GM20431 (cell line): ENCODE measurements around the gene TRIM4.
"Not testable (repeated sequence)": the region's sequence is repeated elsewhere in the genome, so short reads cannot be mapped to it uniquely, and the experiment has no call there.

Source experiments
- in situ Hi-C: fragments of 300-500 bp; cut with MseI, MboI; formaldehyde crosslinking; loops from one replicate; pipeline ENCODE4 v1.15.0; 2020; ENCODE audit warnings: low sequenced_read_pairs; ENCODE audit not compliant: unreplicated experiment

Gene TRIM4, protein sequence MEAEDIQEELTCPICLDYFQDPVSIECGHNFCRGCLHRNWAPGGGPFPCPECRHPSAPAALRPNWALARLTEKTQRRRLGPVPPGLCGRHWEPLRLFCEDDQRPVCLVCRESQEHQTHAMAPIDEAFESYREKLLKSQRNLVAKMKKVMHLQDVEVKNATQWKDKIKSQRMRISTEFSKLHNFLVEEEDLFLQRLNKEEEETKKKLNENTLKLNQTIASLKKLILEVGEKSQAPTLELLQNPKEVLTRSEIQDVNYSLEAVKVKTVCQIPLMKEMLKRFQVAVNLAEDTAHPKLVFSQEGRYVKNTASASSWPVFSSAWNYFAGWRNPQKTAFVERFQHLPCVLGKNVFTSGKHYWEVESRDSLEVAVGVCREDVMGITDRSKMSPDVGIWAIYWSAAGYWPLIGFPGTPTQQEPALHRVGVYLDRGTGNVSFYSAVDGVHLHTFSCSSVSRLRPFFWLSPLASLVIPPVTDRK

DNA sequence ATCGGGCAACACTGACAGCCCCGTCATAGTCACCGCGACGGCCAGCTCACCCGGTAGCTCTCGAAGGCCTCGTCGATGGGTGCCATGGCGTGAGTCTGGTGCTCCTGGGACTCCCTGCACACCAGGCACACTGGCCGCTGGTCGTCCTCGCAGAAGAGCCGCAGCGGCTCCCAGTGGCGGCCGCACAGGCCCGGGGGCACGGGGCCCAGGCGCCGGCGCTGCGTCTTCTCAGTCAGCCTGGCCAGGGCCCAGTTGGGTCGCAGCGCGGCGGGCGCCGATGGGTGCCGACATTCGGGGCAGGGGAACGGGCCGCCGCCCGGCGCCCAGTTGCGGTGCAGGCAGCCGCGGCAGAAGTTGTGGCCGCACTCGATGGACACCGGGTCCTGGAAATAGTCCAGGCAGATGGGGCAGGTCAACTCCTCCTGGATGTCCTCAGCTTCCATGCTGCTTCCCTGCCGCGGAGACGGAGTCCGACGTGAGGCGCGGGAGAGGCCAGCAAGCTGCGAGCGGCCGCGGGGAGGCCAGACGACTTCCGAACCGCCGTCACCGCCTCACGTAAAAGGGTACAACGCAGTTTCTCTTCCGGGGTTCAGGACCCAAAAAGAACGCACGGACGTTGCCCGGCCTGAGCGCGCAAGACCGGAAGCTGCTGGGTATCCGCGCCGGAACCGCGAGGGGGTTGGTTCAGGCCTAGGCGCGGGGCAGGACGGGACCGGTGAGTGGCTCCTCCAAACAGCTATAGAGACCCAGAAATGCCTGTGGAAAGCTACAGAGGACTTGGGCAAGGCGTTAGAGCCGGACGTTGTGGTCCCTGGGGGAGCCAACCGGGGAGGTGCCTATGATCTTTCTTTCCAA, at the start of gene TRIM4:
Gene TRIM4, minus strand, starts transcription at position 572 of the 855 bp plus-strand sequence. Its CDS starts 129 bp downstream, at position 443.
- in situ Hi-C loops: loop anchor here (10.0 kb wide), 1 partner anchor 66 kb away; no protein-coding TSS in a partner anchor

DNA sequence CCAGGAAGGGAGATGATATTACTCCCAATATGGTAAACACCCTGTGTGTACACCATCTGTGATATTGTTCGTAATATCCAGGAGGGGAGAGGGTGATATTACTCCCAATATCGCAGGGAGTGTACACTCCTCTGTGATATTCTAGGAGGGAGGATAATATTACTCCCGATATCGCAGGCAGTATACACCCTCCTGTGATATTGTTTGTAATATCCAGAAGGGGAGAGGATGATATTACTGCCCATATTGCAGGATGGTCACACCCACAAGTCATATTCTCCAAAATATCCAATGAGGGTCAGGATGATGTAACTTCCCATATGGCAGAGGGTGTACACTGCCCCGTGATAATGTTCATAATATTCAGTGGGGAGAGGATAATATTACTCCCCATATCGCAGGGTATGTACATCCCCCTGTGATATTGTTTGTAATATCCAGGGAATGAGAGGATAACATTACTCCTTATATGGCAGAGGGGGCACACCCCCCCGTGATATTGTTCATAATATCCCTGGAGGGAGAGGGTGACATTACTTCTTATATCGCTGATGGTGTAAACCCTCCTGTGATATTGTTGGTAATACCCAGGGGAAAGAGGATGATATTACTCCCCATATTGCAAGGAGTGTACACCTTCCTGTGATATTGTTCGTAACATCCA, 39.4 kb upstream of the TRIM4 start:
- in situ Hi-C loops: no loop called here

DNA sequence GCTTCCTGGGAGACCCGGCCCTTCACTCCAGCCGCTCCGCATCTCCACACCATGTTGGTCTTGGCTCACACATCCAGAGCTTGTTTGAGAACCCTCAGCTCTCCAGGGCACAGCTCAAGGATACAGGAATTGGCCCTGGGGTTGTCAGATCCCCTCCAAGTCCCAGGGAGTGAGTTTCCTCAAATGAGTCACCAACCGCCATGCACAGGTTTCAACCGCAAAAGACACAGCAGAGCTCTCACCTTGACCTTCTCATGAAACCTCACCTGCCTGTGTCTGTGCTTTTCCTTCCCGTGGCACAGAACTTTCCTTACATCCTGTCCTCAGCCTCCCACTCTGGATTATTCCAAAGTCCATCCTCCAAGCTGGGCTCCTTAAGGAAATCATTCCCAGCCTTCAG, 35.9 kb upstream of the TRIM4 start:
- in situ Hi-C loops: no loop called here

DNA sequence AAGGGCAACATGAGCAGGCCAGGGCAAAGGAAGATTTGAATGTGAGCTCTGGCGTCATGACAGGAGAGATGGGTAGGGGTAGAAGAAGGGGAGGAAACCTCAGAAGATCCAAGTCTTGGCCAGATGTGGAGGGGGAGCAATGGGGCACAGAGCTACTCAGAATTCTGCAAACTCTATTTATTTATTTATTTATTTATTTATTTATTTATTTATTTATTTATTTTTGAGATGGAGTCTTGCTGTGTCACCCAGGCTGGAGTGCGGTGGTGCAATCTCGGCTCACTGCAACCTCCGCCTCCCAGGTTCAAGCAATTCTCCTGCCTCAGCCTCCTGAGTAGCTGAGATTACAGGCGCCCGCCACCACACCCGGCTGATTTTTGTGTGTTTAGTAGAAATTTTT, 35.3 kb upstream of the TRIM4 start:
- in situ Hi-C loops: not testable (repeated sequence)

DNA sequence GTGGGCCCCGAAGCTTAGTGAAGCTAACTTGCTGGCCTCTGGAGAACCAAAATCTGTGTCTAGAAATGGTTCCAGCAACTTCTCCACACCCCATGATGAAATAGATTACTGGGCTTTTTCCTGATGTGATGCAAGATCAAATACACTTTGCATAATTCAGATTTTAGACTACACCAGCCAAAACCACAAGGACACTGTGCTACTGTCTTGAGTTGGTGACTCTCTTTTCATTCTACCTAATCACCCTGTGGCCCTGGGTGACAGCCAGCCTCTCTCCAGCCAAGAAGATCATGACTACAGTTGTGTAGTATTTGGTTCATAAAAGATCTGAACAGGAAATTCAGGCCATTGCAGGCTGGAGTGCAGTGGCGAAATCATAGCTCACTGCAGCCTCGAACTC, 34.3 kb upstream of the TRIM4 start:
- in situ Hi-C loops: no loop called here

DNA sequence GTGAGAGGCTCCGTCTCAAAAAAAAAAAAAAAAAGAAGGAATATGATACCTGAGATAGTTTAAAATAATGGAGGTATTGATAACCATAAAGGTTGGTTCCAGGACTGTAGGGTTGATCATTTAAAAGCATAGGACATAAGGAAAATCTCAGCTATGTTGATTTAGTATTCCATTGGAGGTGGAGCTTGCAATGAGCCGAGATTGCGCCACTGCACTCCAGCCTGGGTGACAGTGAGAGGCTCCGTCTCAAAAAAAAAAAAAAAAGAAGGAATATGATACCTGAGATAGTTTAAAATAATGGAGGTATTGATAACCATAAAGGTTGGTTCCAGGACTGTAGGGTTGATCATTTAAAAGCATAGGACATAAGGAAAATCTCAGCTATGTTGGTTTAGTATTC, 33.3 kb upstream of the TRIM4 start:
- in situ Hi-C loops: not testable (repeated sequence)

DNA sequence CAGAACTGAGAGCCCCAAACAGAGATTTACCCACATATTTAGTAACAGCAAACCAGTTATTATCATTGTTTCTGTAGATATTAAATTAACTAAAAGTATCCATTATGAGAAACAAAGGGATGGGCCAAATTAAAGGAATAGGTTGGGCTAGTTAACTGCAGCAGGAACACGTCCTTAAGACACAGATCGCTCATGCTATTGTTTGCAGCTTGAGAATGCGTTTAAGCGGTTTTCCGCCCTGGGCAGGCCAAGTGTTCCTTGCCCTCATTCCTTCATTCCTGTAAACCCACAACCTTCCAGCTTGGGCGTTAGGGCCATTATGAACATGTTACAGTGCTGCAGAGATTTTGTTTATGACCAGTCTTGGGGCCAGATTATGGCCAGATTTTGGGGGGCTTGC, 31.5 kb upstream of the TRIM4 start:
- in situ Hi-C loops: not testable (repeated sequence)

DNA sequence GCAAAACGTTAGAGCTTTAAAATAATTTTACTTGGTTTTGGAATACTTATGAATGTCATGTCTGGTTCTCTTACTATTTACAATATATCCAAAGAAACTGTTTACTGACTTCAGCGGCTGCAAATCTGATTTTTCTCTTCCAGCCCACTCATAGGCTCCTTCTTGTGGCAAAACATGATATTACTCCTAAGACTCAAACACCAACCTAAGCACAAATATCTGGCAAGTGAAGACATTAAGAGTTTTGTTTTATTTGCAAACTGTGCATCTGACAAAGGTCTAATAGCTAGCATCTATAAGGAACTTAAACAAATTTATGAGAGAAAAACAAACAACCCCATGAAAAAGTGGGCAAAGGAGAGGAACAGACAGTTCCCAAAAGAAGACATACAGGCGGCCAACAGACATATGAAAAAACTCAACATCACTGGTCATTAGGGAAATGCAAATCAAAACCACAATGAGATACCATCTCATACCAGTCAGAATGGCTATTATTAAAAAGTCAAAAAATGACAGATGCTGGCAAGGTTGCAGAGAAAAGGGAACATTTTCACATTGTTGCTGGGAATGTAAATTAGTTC, 30.4 kb upstream of the TRIM4 start:
- in situ Hi-C loops: no loop called here

DNA sequence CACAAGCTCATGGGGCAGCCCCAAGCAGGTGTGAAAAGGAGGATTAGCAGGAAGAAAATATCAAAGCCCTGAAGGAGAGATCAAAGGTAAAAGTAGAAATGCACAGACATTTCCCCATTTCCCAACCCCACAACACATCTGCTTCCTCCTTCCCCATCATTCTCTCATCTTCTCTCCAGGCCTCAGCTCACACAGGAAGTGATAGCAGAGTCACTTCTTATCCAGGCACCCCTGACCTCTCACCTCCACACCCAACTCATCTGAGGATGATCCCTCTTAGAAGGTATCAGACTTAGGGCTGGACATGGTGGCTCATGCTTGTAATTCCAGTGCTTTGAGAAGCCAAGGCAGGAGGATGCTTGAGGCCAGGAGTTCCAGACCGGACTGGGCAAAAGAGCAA, 28.3 kb upstream of the TRIM4 start:
- in situ Hi-C loops: no loop called here

DNA sequence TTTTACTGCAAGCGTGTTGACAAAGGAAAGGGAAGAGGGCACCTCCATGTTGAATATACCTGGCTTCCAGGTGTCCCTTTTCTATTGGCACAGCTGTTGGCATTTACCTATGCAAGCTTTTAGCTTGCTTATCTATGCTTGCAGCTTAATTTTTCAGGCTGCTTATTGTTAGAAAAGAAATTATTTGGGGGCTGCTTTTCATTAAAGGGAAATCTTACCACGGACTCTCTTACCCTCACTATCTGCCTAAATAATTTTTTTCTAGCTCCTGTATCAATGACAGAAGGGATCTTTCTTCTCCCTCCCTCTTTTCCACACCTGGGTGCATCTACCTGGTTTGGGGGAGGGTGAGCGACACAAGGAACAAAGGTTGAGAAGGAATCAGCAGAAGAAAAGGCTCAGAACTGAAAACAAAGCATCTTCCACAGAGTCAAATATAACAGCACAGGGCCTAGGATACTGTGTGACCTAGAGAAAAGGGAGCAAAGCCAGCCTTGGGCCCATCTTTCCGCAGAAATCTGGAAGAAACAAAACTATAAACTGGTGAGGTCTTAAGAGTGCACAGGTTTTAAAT, 25.3 kb upstream of the TRIM4 start:
- in situ Hi-C loops: no loop called here

DNA sequence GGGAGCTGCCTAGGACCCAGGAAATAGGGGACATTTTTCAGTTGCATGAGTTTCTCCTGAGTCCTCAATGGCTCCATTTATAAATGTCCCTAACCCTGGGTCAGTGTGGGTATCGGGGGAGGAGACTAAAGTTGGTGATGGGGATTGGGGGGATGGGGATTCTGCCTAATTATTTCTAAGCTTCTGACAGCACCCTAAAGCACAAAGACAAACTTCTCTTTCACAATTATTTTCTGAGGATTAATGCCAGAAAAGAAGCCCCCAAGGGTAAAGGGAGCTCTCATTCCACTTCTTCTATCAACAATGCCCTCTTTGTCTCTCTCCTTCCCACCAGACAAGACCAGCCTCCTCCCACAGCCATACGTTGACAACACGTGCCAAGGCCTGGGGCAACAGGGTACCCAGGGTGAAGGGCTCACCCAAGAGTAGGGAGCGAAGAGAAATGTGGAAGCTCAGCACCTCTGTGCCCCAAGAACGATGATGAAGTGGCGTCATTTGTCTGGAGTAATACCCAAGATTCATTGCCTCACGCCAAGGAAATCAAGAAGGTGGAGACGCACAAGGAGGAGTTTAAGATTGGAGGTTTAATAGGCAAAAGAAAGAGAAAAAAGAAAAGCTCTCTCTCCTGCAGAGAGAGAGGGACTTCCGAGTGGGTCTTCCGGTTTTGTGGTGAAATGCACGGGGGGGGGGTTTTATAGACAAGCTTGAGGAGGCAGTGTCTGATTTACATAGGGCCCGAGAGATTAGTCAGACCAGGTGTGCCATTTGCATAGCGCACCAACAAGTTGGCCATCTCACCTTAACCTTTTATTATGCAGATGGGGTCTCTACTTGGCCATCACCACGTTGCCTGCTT, 24.5 kb upstream of the TRIM4 start:
- in situ Hi-C loops: no loop called here

DNA sequence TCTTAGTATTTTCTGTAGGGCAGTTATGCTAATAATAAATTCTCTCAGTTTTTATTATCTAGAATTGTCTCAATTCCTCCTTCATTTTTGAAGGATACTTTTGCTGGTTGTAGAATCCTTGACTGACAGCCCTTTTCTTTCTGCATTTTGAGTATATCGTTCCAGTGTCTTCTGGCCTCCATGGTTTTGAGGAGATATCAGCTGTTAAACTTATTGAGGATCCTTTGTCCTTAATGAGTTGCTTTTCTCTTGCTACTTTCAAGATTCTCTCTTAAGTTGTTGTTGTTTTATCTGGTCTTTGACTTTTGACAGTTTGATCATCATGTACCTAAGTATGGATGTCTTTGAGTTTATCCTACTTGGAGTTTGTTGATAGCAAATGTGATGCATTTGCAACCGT, 19.0 kb upstream of the TRIM4 start:
- in situ Hi-C loops: no loop called here

DNA sequence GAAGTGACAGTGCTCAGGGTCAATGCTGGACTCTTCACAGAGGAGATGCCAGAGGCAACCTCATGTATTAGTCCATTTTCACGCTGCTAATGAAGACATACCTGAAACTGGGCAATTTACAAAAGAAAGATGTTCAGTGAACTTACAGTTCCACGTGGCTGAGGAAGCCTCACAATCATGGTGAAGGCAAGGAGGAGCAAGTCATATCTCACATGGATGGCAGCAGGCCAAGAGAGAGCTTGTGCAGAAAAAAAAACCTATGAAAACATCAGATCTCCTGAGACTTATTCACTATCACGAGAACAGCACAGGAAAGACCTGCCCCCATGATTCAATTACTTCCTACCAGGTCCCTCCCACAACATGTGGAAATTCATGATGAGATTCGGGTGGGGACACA, 15.7 kb upstream of the TRIM4 start:
- in situ Hi-C loops: not testable (repeated sequence)

DNA sequence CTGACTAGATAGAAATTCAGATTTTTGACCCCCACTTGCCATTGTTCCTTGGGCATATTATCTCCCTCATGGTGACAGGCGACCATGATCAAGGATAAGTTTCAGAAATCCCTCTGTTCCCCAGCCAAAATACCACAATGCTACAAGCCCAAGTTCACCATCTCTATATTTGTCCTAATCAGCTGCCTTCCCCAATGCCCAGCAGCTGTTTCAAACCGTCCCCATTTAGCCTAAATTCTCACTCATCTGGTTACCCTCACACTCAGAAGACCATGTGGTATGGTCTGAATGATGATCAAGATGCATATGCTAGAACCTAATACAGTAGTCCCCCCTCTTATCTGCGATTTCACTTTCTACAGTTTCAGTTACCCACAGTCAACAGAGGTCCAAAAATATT, 11.0 kb upstream of the TRIM4 start:
- in situ Hi-C loops: no loop called here

DNA sequence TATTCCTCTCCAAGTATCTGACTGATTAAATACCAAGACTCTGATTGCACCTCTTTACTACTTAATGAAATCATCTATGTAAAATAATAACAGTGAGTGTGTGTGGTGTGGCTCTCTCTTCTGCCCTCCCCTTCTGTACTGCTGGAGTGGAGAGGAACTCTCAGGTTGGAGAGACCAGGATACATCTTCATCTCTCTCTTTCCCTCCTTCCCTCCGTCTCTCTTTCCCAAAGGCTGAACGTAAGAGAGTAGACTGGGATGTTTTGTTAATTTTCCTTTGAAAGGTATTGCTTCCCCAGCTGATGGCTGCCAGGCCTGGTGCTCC, 10.4 kb upstream of the TRIM4 start:
- in situ Hi-C loops: no loop called here

DNA sequence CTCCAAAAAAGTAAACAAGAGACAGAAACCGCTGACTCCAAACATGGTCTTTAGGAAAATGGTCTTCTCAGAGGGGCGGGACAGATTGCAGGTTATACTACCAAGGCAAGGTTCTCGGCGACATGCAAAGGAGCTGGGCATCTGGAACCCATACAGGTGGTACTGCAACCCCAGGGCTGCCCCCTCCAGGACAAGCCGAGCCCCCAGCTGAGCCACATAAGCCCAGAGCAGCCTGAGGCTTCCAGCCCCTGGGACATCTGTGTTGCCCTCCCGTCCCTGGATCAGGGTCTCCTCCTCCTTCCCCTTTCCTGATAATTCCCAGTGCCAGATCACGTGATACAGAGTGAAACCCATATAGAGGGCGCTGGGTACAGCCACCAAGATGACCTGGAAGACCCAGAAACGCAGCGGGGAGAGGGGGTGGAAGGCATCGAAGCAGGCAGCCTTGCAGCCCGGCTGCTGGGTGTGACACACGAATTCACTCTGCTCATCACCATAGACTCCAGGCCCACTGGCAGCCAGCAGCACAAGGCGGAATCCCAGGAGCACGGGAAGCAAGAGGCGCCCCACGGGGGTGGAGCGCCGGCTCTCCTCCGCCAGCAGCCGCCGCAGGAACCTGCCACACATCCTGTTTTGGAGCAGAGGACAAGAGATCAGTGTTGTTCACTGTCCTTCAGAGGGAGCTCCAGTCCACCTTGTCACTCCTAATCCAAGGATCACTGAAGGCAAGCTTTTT, 9.8 kb upstream of the TRIM4 start, which contains the start of gene GJC3:
Gene GJC3, minus strand, starts transcription at position 627 of the 736 bp plus-strand sequence. Its CDS starts 0 bp downstream, at position 627.
- in situ Hi-C loops: no loop called here

DNA sequence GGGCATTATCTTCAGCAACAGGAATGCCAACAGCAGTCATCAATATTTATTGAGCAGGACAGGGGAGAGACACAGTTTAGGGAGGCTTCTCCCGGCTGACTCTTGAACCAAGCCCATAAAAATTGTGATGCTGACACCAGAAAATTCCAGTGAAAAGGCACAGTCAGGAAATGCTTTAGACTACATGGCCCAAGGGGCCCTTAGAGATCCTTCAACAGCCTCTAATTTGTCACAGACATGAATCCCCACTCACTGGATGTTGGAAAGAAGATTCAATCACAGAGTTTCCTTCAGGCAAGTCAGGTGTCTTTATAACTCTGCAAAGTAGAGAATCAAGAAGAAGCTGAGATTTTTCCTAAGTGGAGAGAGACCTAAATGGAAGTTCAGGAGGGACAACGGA, 8.9 kb upstream of the TRIM4 start:
- in situ Hi-C loops: no loop called here

DNA sequence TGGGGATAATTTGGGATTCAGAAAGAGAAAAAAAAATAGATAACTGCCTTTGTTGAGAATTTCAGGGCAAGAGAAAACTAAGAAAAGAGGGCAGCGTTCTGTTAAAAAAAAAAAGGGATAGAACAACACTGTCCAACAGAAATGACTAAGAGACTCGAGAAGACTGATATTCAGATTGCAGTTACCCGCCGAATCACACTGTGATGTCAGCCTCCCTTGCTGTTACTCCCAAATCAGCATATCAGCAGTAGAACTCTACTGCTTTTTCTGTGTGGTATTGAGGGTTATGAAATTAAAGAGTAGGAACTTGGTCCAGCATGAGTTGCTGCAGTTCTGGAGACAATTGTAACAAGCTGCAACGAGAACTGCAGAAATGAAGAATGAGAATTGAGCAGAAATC, 8.2 kb upstream of the TRIM4 start:
- in situ Hi-C loops: no loop called here
